ENCODE data around the gene ZNF675. TPM values are rescaled to one million over a fixed set of nuclear protein-coding genes. Genes with fewer than 3 reads are reported as not detected.

ZNF675 gene
- total and polyA plus RNA-seq, 9 of the 15 experiments (the other 6 are each of a cell fraction or from before 2014, with no cell fraction given) = 12.9 to 26.5 (median 17.2) TPM

DNA sequence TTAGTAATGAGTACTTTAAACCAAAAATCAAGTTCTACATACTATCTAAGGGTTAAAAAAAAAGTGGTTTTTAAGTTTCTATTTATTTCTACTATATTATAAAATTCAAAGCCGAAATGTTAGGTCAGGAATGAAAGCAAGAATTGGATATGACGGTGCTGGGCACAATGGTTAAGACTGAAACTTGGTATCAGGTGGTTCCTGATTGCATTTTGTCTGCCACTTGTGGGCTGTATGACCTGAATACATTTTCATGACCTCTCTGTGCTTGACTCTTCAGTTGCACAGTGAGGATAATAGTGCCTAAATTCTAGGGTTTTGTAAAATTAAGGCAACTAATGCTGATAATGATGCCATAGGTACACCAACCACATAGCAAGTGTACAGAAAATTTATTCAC lies 22.3 kb upstream of the ZNF675 start:
- H3K4me1 ChIP-seq (replicated peaks in 1 of 2; ENCODE audit: control insufficient read depth in 2 of 2, insufficient read depth in 2 of 2, low read length in 2 of 2) = no peaks in the 10 kb centered on the region
- TF ChIP-seq ZNF696 (CRISPR knock-in tag; conservative IDR thresholded peaks at IDR 0.05) (no peak), ZC3H8 (IDR thresholded peaks at IDR 0.05) (no peak), TRIM24 (IDR thresholded peaks at IDR 0.05) (no peak), RCOR1 (IDR thresholded peaks at IDR 0.05; ENCODE audit: borderline replicate concordance in 1 of 2, low read depth in 2 of 2, low read length in 2 of 2) (no peak), ZNF79 (CRISPR knock-in tag; IDR thresholded peaks at IDR 0.05; ENCODE audit: low read depth) (no peak)
- TF ChIP-seq, protein P1, sequence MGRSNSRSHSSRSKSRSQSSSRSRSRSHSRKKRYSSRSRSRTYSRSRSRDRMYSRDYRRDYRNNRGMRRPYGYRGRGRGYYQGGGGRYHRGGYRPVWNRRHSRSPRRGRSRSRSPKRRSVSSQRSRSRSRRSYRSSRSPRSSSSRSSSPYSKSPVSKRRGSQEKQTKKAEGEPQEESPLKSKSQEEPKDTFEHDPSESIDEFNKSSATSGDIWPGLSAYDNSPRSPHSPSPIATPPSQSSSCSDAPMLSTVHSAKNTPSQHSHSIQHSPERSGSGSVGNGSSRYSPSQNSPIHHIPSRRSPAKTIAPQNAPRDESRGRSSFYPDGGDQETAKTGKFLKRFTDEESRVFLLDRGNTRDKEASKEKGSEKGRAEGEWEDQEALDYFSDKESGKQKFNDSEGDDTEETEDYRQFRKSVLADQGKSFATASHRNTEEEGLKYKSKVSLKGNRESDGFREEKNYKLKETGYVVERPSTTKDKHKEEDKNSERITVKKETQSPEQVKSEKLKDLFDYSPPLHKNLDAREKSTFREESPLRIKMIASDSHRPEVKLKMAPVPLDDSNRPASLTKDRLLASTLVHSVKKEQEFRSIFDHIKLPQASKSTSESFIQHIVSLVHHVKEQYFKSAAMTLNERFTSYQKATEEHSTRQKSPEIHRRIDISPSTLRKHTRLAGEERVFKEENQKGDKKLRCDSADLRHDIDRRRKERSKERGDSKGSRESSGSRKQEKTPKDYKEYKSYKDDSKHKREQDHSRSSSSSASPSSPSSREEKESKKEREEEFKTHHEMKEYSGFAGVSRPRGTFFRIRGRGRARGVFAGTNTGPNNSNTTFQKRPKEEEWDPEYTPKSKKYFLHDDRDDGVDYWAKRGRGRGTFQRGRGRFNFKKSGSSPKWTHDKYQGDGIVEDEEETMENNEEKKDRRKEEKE (IDR thresholded peaks at IDR 0.05; ENCODE audit: borderline replicate concordance in 1 of 2, control insufficient read depth in 1 of 2, low read depth in 2 of 2, low read length in 1 of 2) = no peak
- TF ChIP-seq, protein P2, sequence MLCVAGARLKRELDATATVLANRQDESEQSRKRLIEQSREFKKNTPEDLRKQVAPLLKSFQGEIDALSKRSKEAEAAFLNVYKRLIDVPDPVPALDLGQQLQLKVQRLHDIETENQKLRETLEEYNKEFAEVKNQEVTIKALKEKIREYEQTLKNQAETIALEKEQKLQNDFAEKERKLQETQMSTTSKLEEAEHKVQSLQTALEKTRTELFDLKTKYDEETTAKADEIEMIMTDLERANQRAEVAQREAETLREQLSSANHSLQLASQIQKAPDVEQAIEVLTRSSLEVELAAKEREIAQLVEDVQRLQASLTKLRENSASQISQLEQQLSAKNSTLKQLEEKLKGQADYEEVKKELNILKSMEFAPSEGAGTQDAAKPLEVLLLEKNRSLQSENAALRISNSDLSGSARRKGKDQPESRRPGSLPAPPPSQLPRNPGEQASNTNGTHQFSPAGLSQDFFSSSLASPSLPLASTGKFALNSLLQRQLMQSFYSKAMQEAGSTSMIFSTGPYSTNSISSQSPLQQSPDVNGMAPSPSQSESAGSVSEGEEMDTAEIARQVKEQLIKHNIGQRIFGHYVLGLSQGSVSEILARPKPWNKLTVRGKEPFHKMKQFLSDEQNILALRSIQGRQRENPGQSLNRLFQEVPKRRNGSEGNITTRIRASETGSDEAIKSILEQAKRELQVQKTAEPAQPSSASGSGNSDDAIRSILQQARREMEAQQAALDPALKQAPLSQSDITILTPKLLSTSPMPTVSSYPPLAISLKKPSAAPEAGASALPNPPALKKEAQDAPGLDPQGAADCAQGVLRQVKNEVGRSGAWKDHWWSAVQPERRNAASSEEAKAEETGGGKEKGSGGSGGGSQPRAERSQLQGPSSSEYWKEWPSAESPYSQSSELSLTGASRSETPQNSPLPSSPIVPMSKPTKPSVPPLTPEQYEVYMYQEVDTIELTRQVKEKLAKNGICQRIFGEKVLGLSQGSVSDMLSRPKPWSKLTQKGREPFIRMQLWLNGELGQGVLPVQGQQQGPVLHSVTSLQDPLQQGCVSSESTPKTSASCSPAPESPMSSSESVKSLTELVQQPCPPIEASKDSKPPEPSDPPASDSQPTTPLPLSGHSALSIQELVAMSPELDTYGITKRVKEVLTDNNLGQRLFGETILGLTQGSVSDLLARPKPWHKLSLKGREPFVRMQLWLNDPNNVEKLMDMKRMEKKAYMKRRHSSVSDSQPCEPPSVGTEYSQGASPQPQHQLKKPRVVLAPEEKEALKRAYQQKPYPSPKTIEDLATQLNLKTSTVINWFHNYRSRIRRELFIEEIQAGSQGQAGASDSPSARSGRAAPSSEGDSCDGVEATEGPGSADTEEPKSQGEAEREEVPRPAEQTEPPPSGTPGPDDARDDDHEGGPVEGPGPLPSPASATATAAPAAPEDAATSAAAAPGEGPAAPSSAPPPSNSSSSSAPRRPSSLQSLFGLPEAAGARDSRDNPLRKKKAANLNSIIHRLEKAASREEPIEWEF (CRISPR knock-in tag; IDR thresholded peaks at IDR 0.05) = no peak
- BruUV-seq (replicated peaks) = no TSS peak
- intact Hi-C loops (cut with micrococcal nuclease) = no loop called here
- no peak overlapping the region for H2AFZ ChIP-seq (ENCODE audit: low read depth, low read length)
- H3K9me1 ChIP-seq (ENCODE audit: control insufficient read depth, insufficient read depth, low read length) = no peaks in the 10 kb centered on the region
- no peak for DNase-seq (ENCODE audit: extremely low read depth in 1 of 4, low spot score in 3 of 4)
- CTCF ChIA-PET (ENCODE audit: low intra/inter-chr PET ratio) = interaction anchor here (0.6 kb wide), 1 partner anchor 506 kb away, joined by 4 read pairs; no protein-coding TSS in a partner anchor
- no peak for ATAC-seq
- no peak overlapping the region for H3K27ac ChIP-seq (ENCODE audit: extremely low read depth, low read depth, low read length)
- no peak overlapping the region for H3K4me3 ChIP-seq
- no peaks in the 10 kb centered on the region for H3K36me3 ChIP-seq (ENCODE audit: control insufficient read depth, insufficient read depth, low read length)
- H3K9ac ChIP-seq (ENCODE audit: insufficient read depth in 1 of 2, low read depth in 2 of 2, low read length in 2 of 2) = no peak overlapping the region
- FAIRE-seq = no peak
- H3K4me2 ChIP-seq (ENCODE audit: insufficient read depth, low read length) = no peak overlapping the region
- H4K20me1 ChIP-seq (replicated peaks; ENCODE audit: control insufficient read depth, insufficient read depth, low read length) = no peaks in the 10 kb centered on the region
- POLR2A ChIA-PET = no interaction called here
- H3K27me3 ChIP-seq (ENCODE audit: control insufficient read depth in 2 of 2, insufficient read depth in 2 of 2, low read length in 2 of 2) = no peaks in the 10 kb centered on the region
- no peaks in the 10 kb centered on the region for H3K9me3 ChIP-seq (replicated peaks; ENCODE audit: control insufficient read depth, insufficient read depth, low read depth, low read length)
- WGBS (ENCODE audit: insufficient coverage, low coverage, missing lambda C conversion rate) = 13% methylated on average over 2 of the region's 2 CpGs
- in situ Hi-C loops (cut with MboI) = no loop called here
- no peaks in the 10 kb centered on the region for H3K79me2 ChIP-seq (ENCODE audit: control insufficient read depth, insufficient read depth, low read length)
